Mucosa of rectum (tissue), 2 donors: ENCODE results near the gene ADAM22.

ENCODE experiments used
- H3K27ac ChIP-seq, 2 donors: one replicate each; pipeline ENCODE4 v1.7.0; 2013; ENCODE audit warnings: inconsistent platforms in 2 of 2, low read depth in 2 of 2, low read length in 2 of 2
- H3K27me3 ChIP-seq, 2 donors: one replicate each; pipeline ENCODE4 v1.7.0; 2013; ENCODE audit warnings: low read length in 2 of 2; ENCODE audit not compliant: control insufficient read depth in 2 of 2, insufficient read depth in 2 of 2
- H3K36me3 ChIP-seq, 2 donors: one replicate each; pipeline ENCODE4 v1.7.0; 2013; ENCODE audit warnings: low read length in 2 of 2; ENCODE audit not compliant: control insufficient read depth in 2 of 2, insufficient read depth in 2 of 2
- H3K4me1 ChIP-seq, 2 donors: one replicate each; pipeline ENCODE4 v1.7.0; 2013; ENCODE audit warnings: low read length in 2 of 2, mild to moderate bottlenecking in 1 of 2; ENCODE audit not compliant: control insufficient read depth in 2 of 2, insufficient read depth in 2 of 2
- H3K4me3 ChIP-seq, 2 donors: one replicate each; pipeline ENCODE4 v1.7.0; 2013; ENCODE audit warnings: low read length in 2 of 2
- H3K9ac ChIP-seq, 2 donors: one replicate each; pipeline ENCODE4 v1.7.0; 2013; ENCODE audit warnings: low read length in 2 of 2, low read depth in 1 of 2, mild to moderate bottlenecking in 1 of 2
- H3K9me3 ChIP-seq, 2 donors: one replicate each; pipeline ENCODE4 v1.7.0; 2013; ENCODE audit warnings: low read length in 2 of 2; ENCODE audit not compliant: control insufficient read depth in 2 of 2
- donor health status: healthy.
- donor health status: Normal muscosa, but diverticular disease.

ADAM22 gene

GRCh38 chr7:88201305-88201704, 267.3 kb downstream of the ADAM22 start:
- H3K27ac ChIP-seq = no peak overlapping the region
- H3K4me3 ChIP-seq = no peak overlapping the region
- H3K36me3 ChIP-seq = peaks cover 33 to 39% of the 10 kb centered on the region in 2 donors
- no peaks in the 10 kb centered on the region for H3K9me3 ChIP-seq
- H3K4me1 ChIP-seq = peaks cover 0 to 3% of the 10 kb centered on the region in 2 donors
- H3K27me3 ChIP-seq = no peaks in the 10 kb centered on the region
- no peak overlapping the region for H3K9ac ChIP-seq

- no peak overlapping the region for H3K4me3 ChIP-seq
- no peaks in the 10 kb centered on the region for H3K27me3 ChIP-seq
- H3K9ac ChIP-seq = no peak overlapping the region
- no peak overlapping the region for H3K27ac ChIP-seq
- H3K4me1 ChIP-seq = peaks cover 3 to 9% of the 10 kb centered on the region in 2 donors
- H3K36me3 ChIP-seq = peaks cover 39 to 48% of the 10 kb centered on the region in 2 donors
- no peaks in the 10 kb centered on the region for H3K9me3 ChIP-seq
Observed at GRCh38 chr7:88202278-88202677, 268.2 kb downstream of the ADAM22 start.

GRCh38 chr7:88202799-88203198, 268.7 kb downstream of the ADAM22 start:
- peaks cover 45 to 53% of the 10 kb centered on the region in 2 donors for H3K36me3 ChIP-seq

GRCh38 chr7:88203401-88203800, 269.4 kb downstream of the ADAM22 start:
- H3K9me3 ChIP-seq = no peaks in the 10 kb centered on the region
- peaks cover 5 to 8% of the 10 kb centered on the region in 2 donors for H3K4me1 ChIP-seq
- H3K36me3 ChIP-seq = peaks cover 51 to 59% of the 10 kb centered on the region in 2 donors
- H3K27me3 ChIP-seq = no peaks in the 10 kb centered on the region
- H3K9ac ChIP-seq = no peak overlapping the region
- no peak overlapping the region for H3K4me3 ChIP-seq
- no peak overlapping the region for H3K27ac ChIP-seq

More at GRCh38 chr7:88202799-88203198, 268.7 kb downstream of the ADAM22 start:
- no peaks in the 10 kb centered on the region for H3K9me3 ChIP-seq
- peaks cover 5 to 11% of the 10 kb centered on the region in 2 donors for H3K4me1 ChIP-seq
- H3K27ac ChIP-seq = no peak overlapping the region
- H3K9ac ChIP-seq = no peak overlapping the region
- no peaks in the 10 kb centered on the region for H3K27me3 ChIP-seq
- H3K4me3 ChIP-seq = no peak overlapping the region

- H3K27ac ChIP-seq = no peak overlapping the region
Observed at GRCh38 chr7:88204525-88205110, 270.6 kb downstream of the ADAM22 start.

GRCh38 chr7:88205179-88205578, 271.1 kb downstream of the ADAM22 start:
- Histone ChIP-seq H3K36me3 (peaks cover 65 to 73% of the 10 kb centered on the region in 2 donors), H3K9ac (no peak overlapping the region), H3K4me3 (no peak overlapping the region)

More at GRCh38 chr7:88204525-88205110, 270.6 kb downstream of the ADAM22 start:
- Histone ChIP-seq H3K27me3 (no peaks in the 10 kb centered on the region), H3K4me3 (no peak overlapping the region), H3K9ac (no peak overlapping the region), H3K36me3 (peaks cover 60 to 68% of the 10 kb centered on the region in 2 donors), H3K4me1 (peaks cover 5 to 8% of the 10 kb centered on the region in 2 donors), H3K9me3 (no peaks in the 10 kb centered on the region)

GRCh38 chr7:88206254-88206653, 272.2 kb downstream of the ADAM22 start:
- H3K4me1 ChIP-seq = peaks cover 5 to 8% of the 10 kb centered on the region in 2 donors
- H3K36me3 ChIP-seq = peaks cover 68 to 80% of the 10 kb centered on the region in 2 donors
- no peaks in the 10 kb centered on the region for H3K9me3 ChIP-seq
- H3K4me3 ChIP-seq = no peak overlapping the region
- H3K9ac ChIP-seq = no peak overlapping the region
- H3K27ac ChIP-seq = peak overlapping the region in 1 of 2 donors; percentile 74
- H3K27me3 ChIP-seq = no peaks in the 10 kb centered on the region

More at GRCh38 chr7:88205179-88205578, 271.1 kb downstream of the ADAM22 start:
- no peaks in the 10 kb centered on the region for H3K27me3 ChIP-seq
- H3K9me3 ChIP-seq = no peaks in the 10 kb centered on the region
- peaks cover 5 to 8% of the 10 kb centered on the region in 2 donors for H3K4me1 ChIP-seq
- H3K27ac ChIP-seq = no peak overlapping the region

GRCh38 chr7:88208521-88208920, 274.5 kb downstream of the ADAM22 start:
- Histone ChIP-seq H3K27ac (no peak overlapping the region), H3K27me3 (no peaks in the 10 kb centered on the region), H3K4me3 (no peak overlapping the region), H3K9me3 (no peaks in the 10 kb centered on the region), H3K9ac (no peak overlapping the region), H3K4me1 (peaks cover 5 to 8% of the 10 kb centered on the region in 2 donors), H3K36me3 (peaks cover 64 to 90% of the 10 kb centered on the region in 2 donors)

GRCh38 chr7:88212918-88213317, 278.9 kb downstream of the ADAM22 start:
- no peaks in the 10 kb centered on the region for H3K9me3 ChIP-seq
- H3K27me3 ChIP-seq = no peaks in the 10 kb centered on the region
- H3K4me3 ChIP-seq = no peak overlapping the region
- peaks cover 5% of the 10 kb centered on the region in 2 donors for H3K4me1 ChIP-seq
- no peak overlapping the region for H3K9ac ChIP-seq
- H3K27ac ChIP-seq = no peak overlapping the region
- peaks cover 64 to 70% of the 10 kb centered on the region in 2 donors for H3K36me3 ChIP-seq

- Histone ChIP-seq H3K27ac (no peak overlapping the region), H3K9ac (no peak overlapping the region), H3K4me3 (no peak overlapping the region), H3K27me3 (no peaks in the 10 kb centered on the region), H3K4me1 (peaks cover 12 to 17% of the 10 kb centered on the region in 2 donors), H3K9me3 (no peaks in the 10 kb centered on the region), H3K36me3 (peaks cover 52 to 56% of the 10 kb centered on the region in 2 donors)
Observed at GRCh38 chr7:88214456-88214855, 280.4 kb downstream of the ADAM22 start.
